ENCODE results near the gene MIPEP. TPM values are rescaled to one million over a fixed set of nuclear protein-coding genes. Genes with fewer than 3 reads are reported as not detected.

The MIPEP gene
- total RNA-seq, 4 donors from 2014 or later = 5.2 to 20.1 (median 17.8) TPM

GRCh38 chr13:23753458-23753857 is 135.7 kb downstream of the MIPEP start:
- in situ Hi-C loops (cut with MboI; ENCODE audit: low pct_ligation_motif_present in 1 of 4, low pct_unique_long_range_greater_than_20kb in 1 of 4, low sequenced_read_pairs in 3 of 4) (no loop called here), intact Hi-C loops (cut with DNase I; ENCODE audit: low total_unique reads) (no loop called here)
- peaks cover 0 to 6% (median 0%) of the 10 kb centered on the region in 4 donors for H3K36me3 ChIP-seq
- WGBS, 2 donors (ENCODE audit: low coverage in 1 of 2) = 36 to 44% methylated on average over 1 of the region's 1 CpG
- H3K4me3 ChIP-seq = no peak overlapping the region
- no peak overlapping the region for H3K27ac ChIP-seq
- no peak for DNase-seq
- no peak for TF ChIP-seq CTCF (IDR thresholded peaks at IDR 0.05)
- TF ChIP-seq POLR2A (IDR thresholded peaks at IDR 0.05) = no peak
- no peak for TF ChIP-seq POLR2AphosphoS5 (IDR thresholded peaks at IDR 0.05)
- TF ChIP-seq EP300 (IDR thresholded peaks at IDR 0.05; ENCODE audit: low read depth) = no peak
- no peaks in the 10 kb centered on the region for H3K27me3 ChIP-seq
- H3K4me1 ChIP-seq = peaks cover 0 to 10% (median 4%) of the 10 kb centered on the region in 4 donors
- no peaks in the 10 kb centered on the region for H3K9me3 ChIP-seq

GRCh38 chr13:23752111-23753001 is 136.8 kb downstream of the MIPEP start:
- no peak overlapping the region for H3K4me3 ChIP-seq
- H3K4me1 ChIP-seq = peaks cover 0 to 10% (median 4%) of the 10 kb centered on the region in 4 donors
- no peak for DNase-seq
- H3K27ac ChIP-seq = no peak overlapping the region
- no peaks in the 10 kb centered on the region for H3K9me3 ChIP-seq
- 38 to 89% methylated on average over 1 of the region's 1 CpG for WGBS, 2 donors (ENCODE audit: low coverage in 1 of 2)
- in situ Hi-C loops (cut with MboI; ENCODE audit: low pct_ligation_motif_present in 1 of 4, low pct_unique_long_range_greater_than_20kb in 1 of 4, low sequenced_read_pairs in 3 of 4) = no loop called here
- H3K27me3 ChIP-seq = no peaks in the 10 kb centered on the region
- TF ChIP-seq CTCF (IDR thresholded peaks at IDR 0.05) (no peak), POLR2AphosphoS5 (IDR thresholded peaks at IDR 0.05) (no peak), POLR2A (IDR thresholded peaks at IDR 0.05) (no peak), EP300 (IDR thresholded peaks at IDR 0.05; ENCODE audit: low read depth) (no peak)
- H3K36me3 ChIP-seq = peaks cover 0 to 6% (median 0%) of the 10 kb centered on the region in 4 donors
- intact Hi-C loops (cut with DNase I; ENCODE audit: low total_unique reads) = no loop called here

GRCh38 chr13:23751195-23751594 is 138.0 kb downstream of the MIPEP start:
- WGBS, 2 donors (ENCODE audit: low coverage in 1 of 2) = 60 to 72% methylated on average over 5 of the region's 5 CpGs
- in situ Hi-C loops (cut with MboI; ENCODE audit: low pct_ligation_motif_present in 1 of 4, low pct_unique_long_range_greater_than_20kb in 1 of 4, low sequenced_read_pairs in 3 of 4) (no loop called here), intact Hi-C loops (cut with DNase I; ENCODE audit: low total_unique reads) (no loop called here)
- Histone ChIP-seq H3K36me3 (peaks cover 0 to 6% (median 0%) of the 10 kb centered on the region in 4 donors), H3K9me3 (no peaks in the 10 kb centered on the region), H3K27me3 (no peaks in the 10 kb centered on the region), H3K4me3 (no peak overlapping the region), H3K27ac (no peak overlapping the region), H3K4me1 (peaks cover 0 to 10% (median 4%) of the 10 kb centered on the region in 4 donors)
- TF ChIP-seq POLR2AphosphoS5 (IDR thresholded peaks at IDR 0.05) (no peak), POLR2A (IDR thresholded peaks at IDR 0.05) (no peak), CTCF (IDR thresholded peaks at IDR 0.05) (no peak), EP300 (IDR thresholded peaks at IDR 0.05; ENCODE audit: low read depth) (no peak)
- DNase-seq = no peak

GRCh38 chr13:23750383-23751121 is 138.6 kb downstream of the MIPEP start:
- no peak overlapping the region for H3K4me3 ChIP-seq
- in situ Hi-C loops (cut with MboI; ENCODE audit: low pct_ligation_motif_present in 1 of 4, low pct_unique_long_range_greater_than_20kb in 1 of 4, low sequenced_read_pairs in 3 of 4) = no loop called here
- DNase-seq = no peak
- H3K27ac ChIP-seq = no peak overlapping the region
- TF ChIP-seq EP300 (IDR thresholded peaks at IDR 0.05; ENCODE audit: low read depth) = no peak
- TF ChIP-seq CTCF (IDR thresholded peaks at IDR 0.05) = no peak
- TF ChIP-seq POLR2AphosphoS5 (IDR thresholded peaks at IDR 0.05) = no peak
- no peak for TF ChIP-seq POLR2A (IDR thresholded peaks at IDR 0.05)
- intact Hi-C loops (cut with DNase I; ENCODE audit: low total_unique reads) = no loop called here
- 88 to 95% methylated on average over 6 to 8 of the region's 8 CpGs for WGBS, 2 donors (ENCODE audit: low coverage in 1 of 2)
- H3K27me3 ChIP-seq = no peaks in the 10 kb centered on the region
- no peaks in the 10 kb centered on the region for H3K9me3 ChIP-seq
- peaks cover 0 to 6% (median 0%) of the 10 kb centered on the region in 4 donors for H3K36me3 ChIP-seq
- H3K4me1 ChIP-seq = peaks cover 0 to 10% (median 4%) of the 10 kb centered on the region in 4 donors

All from transverse colon (tissue), 4 donors.